GM12864 (cell line): ENCODE measurements around the gene TMEM187.

Source experiments
- DNase-seq: peaks from one replicate; pipeline ENCODE4 v3.0.0-alpha.2; 2011; ENCODE audit warnings: low read depth
- H3K4me3 ChIP-seq: 2 replicates; pipeline ENCODE4 v1.5.1; 2011; ENCODE audit warnings: mild to moderate bottlenecking, low read depth, low read length, control low read depth
- TF ChIP-seq, protein P1 (sequence below): IDR thresholded peaks from 2 replicates; pipeline ENCODE4 v1.5.1; 2011; ENCODE audit warnings: low read depth, mild to moderate bottlenecking, moderate library complexity, low read length, control low read depth, inconsistent platforms; ENCODE audit errors: missing control alignments

Gene TMEM187

DNA sequence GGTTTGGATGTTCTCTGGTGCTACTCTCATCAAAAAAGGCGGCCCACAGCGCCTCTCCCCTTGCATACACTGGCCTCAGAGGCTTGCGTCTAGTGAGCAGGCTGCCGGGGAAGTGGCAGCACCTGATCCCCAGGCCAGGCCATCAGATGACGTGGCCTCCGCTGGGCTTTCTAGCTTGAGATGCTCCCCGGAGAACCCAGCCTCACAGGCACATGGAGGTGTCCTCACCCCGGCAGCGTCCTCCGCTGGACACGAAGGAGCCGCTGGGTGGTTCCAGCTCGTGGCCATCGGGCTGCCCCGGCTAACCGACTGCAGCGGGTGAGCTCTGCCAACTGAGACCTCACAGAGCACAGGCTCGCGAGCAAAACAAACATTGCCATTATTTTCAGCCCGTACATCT lies 34.4 kb downstream of the TMEM187 start:
- no peak for DNase-seq
- TF ChIP-seq, protein P1, sequence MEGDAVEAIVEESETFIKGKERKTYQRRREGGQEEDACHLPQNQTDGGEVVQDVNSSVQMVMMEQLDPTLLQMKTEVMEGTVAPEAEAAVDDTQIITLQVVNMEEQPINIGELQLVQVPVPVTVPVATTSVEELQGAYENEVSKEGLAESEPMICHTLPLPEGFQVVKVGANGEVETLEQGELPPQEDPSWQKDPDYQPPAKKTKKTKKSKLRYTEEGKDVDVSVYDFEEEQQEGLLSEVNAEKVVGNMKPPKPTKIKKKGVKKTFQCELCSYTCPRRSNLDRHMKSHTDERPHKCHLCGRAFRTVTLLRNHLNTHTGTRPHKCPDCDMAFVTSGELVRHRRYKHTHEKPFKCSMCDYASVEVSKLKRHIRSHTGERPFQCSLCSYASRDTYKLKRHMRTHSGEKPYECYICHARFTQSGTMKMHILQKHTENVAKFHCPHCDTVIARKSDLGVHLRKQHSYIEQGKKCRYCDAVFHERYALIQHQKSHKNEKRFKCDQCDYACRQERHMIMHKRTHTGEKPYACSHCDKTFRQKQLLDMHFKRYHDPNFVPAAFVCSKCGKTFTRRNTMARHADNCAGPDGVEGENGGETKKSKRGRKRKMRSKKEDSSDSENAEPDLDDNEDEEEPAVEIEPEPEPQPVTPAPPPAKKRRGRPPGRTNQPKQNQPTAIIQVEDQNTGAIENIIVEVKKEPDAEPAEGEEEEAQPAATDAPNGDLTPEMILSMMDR: no peak
- H3K4me3 ChIP-seq: no peak overlapping the region

DNA sequence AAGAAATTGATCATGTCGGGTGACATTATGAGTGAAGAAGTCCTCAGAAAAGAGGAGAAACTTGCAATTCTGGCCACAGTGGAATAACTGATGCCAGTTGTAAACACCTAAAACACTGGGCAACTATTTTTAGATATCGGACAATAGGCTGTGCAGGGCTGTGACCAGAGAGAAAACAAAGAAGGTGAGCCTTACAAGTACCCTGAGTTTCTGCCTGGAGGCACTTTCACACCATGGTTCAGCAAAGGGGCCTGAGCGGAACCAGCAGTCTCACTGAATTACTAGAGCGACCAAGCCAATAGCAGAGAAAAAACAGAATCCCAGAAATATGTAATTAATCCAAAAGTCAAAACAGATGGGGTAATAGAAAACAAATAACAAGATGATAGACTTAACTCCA lies 36.0 kb downstream of the TMEM187 start:
- no peak for DNase-seq
- H3K4me3 ChIP-seq: no peak overlapping the region; the same call in 1 of the 2 replicates
- TF ChIP-seq, protein P1: no peak

DNA sequence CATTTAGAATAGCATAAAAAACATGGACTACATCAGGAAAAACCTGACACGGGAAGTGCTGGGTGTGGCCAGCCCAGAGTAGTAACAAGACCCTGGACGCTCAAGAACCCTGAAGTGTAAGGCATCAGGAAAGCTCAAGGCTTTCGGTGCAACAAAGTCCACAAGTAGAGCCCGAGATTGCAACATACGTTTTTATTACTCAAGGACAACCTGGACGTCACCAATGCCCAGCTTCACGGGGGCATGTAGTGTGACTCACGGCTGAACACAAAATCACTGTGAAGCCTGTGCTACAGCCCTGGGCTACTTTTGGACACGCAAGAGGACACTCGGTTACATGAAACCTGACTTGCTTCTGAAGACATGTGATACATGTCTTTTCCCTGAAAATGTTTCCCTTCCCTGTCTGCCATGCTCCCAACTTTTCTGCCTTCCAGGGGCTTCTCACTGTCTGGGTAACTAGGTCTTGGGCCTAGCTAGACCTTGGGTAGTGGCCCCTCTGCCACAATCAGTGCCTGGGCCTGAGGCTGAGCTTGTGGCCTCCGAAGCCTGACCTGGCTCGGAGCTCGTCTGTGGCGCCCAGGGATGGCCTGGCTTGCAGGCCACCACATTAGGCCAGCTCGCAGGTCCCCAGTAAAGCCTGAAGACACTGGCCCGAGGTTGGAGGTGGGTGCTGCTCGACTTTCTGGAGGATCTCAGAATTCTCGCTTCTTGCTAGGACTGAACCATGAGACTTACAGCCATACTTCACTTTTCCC lies 38.0 kb downstream of the TMEM187 start:
- H3K4me3 ChIP-seq: no peak overlapping the region
- DNase-seq: no peak
- TF ChIP-seq, protein P1: no peak

DNA sequence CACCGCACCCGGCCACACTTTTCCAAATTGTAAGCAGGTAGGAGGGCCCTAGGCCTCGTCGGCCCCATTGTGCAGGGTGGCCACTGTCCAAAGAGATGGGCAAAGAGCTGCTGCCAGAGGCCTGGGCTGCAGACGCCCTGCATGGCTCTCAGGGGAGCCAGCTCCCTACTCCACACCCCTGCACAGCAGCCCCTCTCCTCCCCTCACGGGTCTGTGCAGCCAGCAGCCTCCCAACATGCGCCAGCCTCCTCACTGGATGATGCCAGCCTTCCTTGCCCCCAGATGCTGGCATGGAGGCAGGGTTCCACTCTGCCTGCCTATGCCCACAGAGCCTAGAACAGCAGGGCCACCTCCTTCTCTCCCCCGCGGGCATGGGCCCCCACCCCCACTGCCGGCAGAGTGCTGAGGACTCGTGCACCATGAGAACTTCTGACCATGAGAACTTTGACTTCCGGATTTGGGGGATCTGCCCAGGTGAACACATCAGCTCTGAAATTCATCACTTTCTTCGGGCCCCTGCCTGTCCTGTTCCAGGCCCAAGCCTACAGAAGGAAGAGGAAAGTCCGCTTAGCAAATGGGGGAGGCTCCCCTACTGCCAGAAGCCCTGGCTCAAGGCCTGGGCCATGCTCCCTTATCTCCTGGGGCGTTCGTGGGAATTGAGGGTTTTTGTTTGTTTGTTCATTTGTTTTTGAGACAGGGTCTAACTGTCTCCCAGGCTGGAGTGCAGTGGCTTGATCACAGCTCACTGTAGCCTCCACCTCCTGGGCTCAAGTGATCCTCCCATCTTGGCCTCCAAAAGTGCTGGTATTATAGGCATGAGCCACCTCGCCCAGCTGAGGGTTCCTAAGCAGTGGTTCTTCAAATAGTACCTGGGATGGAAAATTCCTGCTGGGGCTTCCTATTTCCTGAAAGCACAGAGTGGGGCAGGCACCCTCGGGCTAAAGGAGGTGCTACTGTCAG lies 39.1 kb downstream of the TMEM187 start:
- no peak for DNase-seq
- H3K4me3 ChIP-seq: no peak overlapping the region
- TF ChIP-seq, protein P1: no peak

DNA sequence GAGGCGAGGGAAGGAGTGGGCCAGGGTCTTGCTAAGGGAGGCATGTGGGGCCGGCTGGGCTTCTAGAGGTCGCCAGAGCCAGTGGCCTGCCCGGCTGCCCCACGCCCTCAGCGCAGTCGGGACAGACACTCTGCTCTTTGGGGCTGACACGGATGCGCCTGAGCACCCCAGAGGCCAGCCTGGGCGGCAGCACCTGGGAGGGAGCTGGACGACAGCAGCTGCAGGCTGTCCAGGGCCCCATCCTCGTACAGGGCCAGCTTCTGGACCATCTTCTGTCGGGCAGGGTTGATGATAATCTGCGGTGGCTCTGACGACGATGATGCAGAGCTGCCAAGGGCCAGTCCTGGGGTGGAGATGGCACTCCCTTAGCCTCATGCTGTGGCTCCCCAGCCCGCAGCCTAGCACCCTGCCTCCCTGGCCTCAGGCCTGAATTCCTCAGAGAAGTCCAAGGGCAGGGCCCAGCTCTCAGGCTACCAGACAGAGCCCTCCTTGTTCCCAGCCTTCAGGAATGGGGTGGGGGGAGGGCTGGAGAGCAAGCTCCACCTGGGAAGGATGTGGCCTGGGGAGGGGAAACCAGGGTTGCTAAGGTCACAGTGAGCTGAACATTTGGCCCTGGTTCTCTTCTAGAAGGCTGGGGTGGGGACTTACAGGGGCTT lies 39.9 kb downstream of the TMEM187 start:
- DNase-seq: no peak
- TF ChIP-seq, protein P1: no peak
- H3K4me3 ChIP-seq: no peak overlapping the region

DNA sequence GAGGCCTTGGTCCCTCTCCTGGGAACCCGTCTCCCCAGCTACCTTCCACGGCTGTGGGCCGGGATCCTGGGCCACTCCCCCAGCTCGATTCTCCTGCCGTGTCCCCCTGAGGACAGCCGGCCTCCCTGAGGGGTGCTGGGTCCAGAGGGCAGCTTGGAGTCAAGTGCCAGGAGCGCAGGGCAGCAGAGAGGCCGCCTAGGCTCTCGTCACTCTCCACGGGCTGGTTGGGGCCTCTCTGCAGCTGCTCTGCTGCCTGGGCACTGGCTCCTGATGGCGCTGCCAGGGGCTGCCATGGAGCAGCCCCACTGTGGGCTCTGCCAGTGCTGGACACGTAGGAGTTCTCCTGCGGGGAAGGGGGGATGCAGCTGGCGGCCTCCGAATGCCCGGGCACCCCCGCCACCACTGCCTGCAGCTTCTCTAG lies 40.5 kb downstream of the TMEM187 start:
- TF ChIP-seq, protein P1: no peak
- DNase-seq: no peak
- H3K4me3 ChIP-seq: no peak overlapping the region
